ENCODE data around the gene METTL26.

Gene METTL26

GRCh38 chr16:678858-679813 lies 43.0 kb upstream of the METTL26 start:
- Histone ChIP-seq H3K4me1 (ENCODE audit: insufficient read depth, low read length) (peaks cover 16% of the 10 kb centered on the region), H2AFZ (ENCODE audit: low read depth, low read length) (no peak overlapping the region), H3K27me3 (ENCODE audit: insufficient read depth, low read length) (no peaks in the 10 kb centered on the region), H3K4me3 (ENCODE audit: low read length) (peak overlapping the region; percentile 26), H3K9me3 (ENCODE audit: low read length) (no peaks in the 10 kb centered on the region), H3K36me3 (ENCODE audit: insufficient read depth, low read length) (peaks cover 30% of the 10 kb centered on the region)

GRCh38 chr16:678209-678857 lies 42.2 kb upstream of the METTL26 start:
- H3K27me3 ChIP-seq (ENCODE audit: insufficient read depth, low read length) = no peaks in the 10 kb centered on the region

GRCh38 chr16:677316-678190 lies 41.4 kb upstream of the METTL26 start:
- Histone ChIP-seq H3K36me3 (ENCODE audit: insufficient read depth, low read length) (peaks cover 33% of the 10 kb centered on the region), H2AFZ (ENCODE audit: low read depth, low read length) (no peak overlapping the region), H3K9me3 (ENCODE audit: low read length) (no peaks in the 10 kb centered on the region), H3K4me3 (ENCODE audit: low read length) (no peak overlapping the region), H3K27me3 (ENCODE audit: insufficient read depth, low read length) (no peaks in the 10 kb centered on the region), H3K4me1 (ENCODE audit: insufficient read depth, low read length) (peaks cover 14% of the 10 kb centered on the region)

More at GRCh38 chr16:678209-678857, 42.2 kb upstream of the METTL26 start:
- Histone ChIP-seq H3K4me3 (ENCODE audit: low read length) (no peak overlapping the region), H3K9me3 (ENCODE audit: low read length) (no peaks in the 10 kb centered on the region), H3K36me3 (ENCODE audit: insufficient read depth, low read length) (peaks cover 33% of the 10 kb centered on the region), H2AFZ (ENCODE audit: low read depth, low read length) (no peak overlapping the region), H3K4me1 (ENCODE audit: insufficient read depth, low read length) (peaks cover 15% of the 10 kb centered on the region)

GRCh38 chr16:676913-677312 lies 40.8 kb upstream of the METTL26 start:
- no peaks in the 10 kb centered on the region for H3K27me3 ChIP-seq (ENCODE audit: insufficient read depth, low read length)
- peaks cover 33% of the 10 kb centered on the region for H3K36me3 ChIP-seq (ENCODE audit: insufficient read depth, low read length)
- no peak overlapping the region for H2AFZ ChIP-seq (ENCODE audit: low read depth, low read length)
- no peaks in the 10 kb centered on the region for H3K9me3 ChIP-seq (ENCODE audit: low read length)
- H3K4me3 ChIP-seq (ENCODE audit: low read length) = no peak overlapping the region
- peaks cover 12% of the 10 kb centered on the region for H3K4me1 ChIP-seq (ENCODE audit: insufficient read depth, low read length)

GRCh38 chr16:676565-676902 lies 40.4 kb upstream of the METTL26 start:
- Histone ChIP-seq H3K27me3 (ENCODE audit: insufficient read depth, low read length) (no peaks in the 10 kb centered on the region), H3K4me1 (ENCODE audit: insufficient read depth, low read length) (peaks cover 8% of the 10 kb centered on the region), H2AFZ (ENCODE audit: low read depth, low read length) (no peak overlapping the region), H3K4me3 (ENCODE audit: low read length) (no peak overlapping the region), H3K9me3 (ENCODE audit: low read length) (no peaks in the 10 kb centered on the region), H3K36me3 (ENCODE audit: insufficient read depth, low read length) (peaks cover 32% of the 10 kb centered on the region)

GRCh38 chr16:675884-676564 lies 39.9 kb upstream of the METTL26 start:
- H3K9me3 ChIP-seq (ENCODE audit: low read length) = no peaks in the 10 kb centered on the region
- no peak overlapping the region for H3K4me3 ChIP-seq (ENCODE audit: low read length)

GRCh38 chr16:674968-675883 lies 39.1 kb upstream of the METTL26 start, which contains the start of gene RHBDL1:
TSS of gene RHBDL1 (plus strand) at chr16:675671. CDS start at chr16:675791, 120 bp downstream.
- Histone ChIP-seq H3K4me3 (ENCODE audit: low read length) (no peak within 1 kb of the TSS), H3K27me3 (ENCODE audit: insufficient read depth, low read length) (no peaks in the 10 kb centered on the region), H3K4me1 (ENCODE audit: insufficient read depth, low read length) (no peaks in the 10 kb centered on the region), H3K36me3 (ENCODE audit: insufficient read depth, low read length) (peaks cover 42% of the 10 kb centered on the region), H3K9me3 (ENCODE audit: low read length) (no peaks in the 10 kb centered on the region), H2AFZ (ENCODE audit: low read depth, low read length) (no peak within 1 kb of the TSS)

More at GRCh38 chr16:675884-676564, 39.9 kb upstream of the METTL26 start:
- H3K36me3 ChIP-seq (ENCODE audit: insufficient read depth, low read length) = peaks cover 34% of the 10 kb centered on the region
- H3K27me3 ChIP-seq (ENCODE audit: insufficient read depth, low read length) = no peaks in the 10 kb centered on the region
- no peak overlapping the region for H2AFZ ChIP-seq (ENCODE audit: low read depth, low read length)
- peaks cover 3% of the 10 kb centered on the region for H3K4me1 ChIP-seq (ENCODE audit: insufficient read depth, low read length)

GRCh38 chr16:674214-674881 lies 38.2 kb upstream of the METTL26 start:
- no peaks in the 10 kb centered on the region for H3K27me3 ChIP-seq (ENCODE audit: insufficient read depth, low read length)

GRCh38 chr16:673399-673991 lies 37.4 kb upstream of the METTL26 start:
- Histone ChIP-seq H3K4me3 (ENCODE audit: low read length) (no peak overlapping the region), H3K27me3 (ENCODE audit: insufficient read depth, low read length) (no peaks in the 10 kb centered on the region), H3K9me3 (ENCODE audit: low read length) (no peaks in the 10 kb centered on the region), H3K4me1 (ENCODE audit: insufficient read depth, low read length) (peaks cover 8% of the 10 kb centered on the region), H3K36me3 (ENCODE audit: insufficient read depth, low read length) (peaks cover 52% of the 10 kb centered on the region), H2AFZ (ENCODE audit: low read depth, low read length) (no peak overlapping the region)

More at GRCh38 chr16:674214-674881, 38.2 kb upstream of the METTL26 start:
- H3K36me3 ChIP-seq (ENCODE audit: insufficient read depth, low read length) = peaks cover 50% of the 10 kb centered on the region
- no peak overlapping the region for H3K4me3 ChIP-seq (ENCODE audit: low read length)
- H3K4me1 ChIP-seq (ENCODE audit: insufficient read depth, low read length) = no peaks in the 10 kb centered on the region
- no peaks in the 10 kb centered on the region for H3K9me3 ChIP-seq (ENCODE audit: low read length)
- no peak overlapping the region for H2AFZ ChIP-seq (ENCODE audit: low read depth, low read length)

GRCh38 chr16:672851-673250 lies 36.7 kb upstream of the METTL26 start:
- Histone ChIP-seq H3K4me3 (ENCODE audit: low read length) (no peak overlapping the region), H2AFZ (ENCODE audit: low read depth, low read length) (no peak overlapping the region), H3K4me1 (ENCODE audit: insufficient read depth, low read length) (peaks cover 8% of the 10 kb centered on the region), H3K36me3 (ENCODE audit: insufficient read depth, low read length) (peaks cover 52% of the 10 kb centered on the region), H3K27me3 (ENCODE audit: insufficient read depth, low read length) (no peaks in the 10 kb centered on the region), H3K9me3 (ENCODE audit: low read length) (no peaks in the 10 kb centered on the region)

- H3K36me3 ChIP-seq (ENCODE audit: insufficient read depth, low read length) = peaks cover 52% of the 10 kb centered on the region
- H3K9me3 ChIP-seq (ENCODE audit: low read length) = no peaks in the 10 kb centered on the region
- H2AFZ ChIP-seq (ENCODE audit: low read depth, low read length) = no peak overlapping the region
- peaks cover 10% of the 10 kb centered on the region for H3K4me1 ChIP-seq (ENCODE audit: insufficient read depth, low read length)
- H3K4me3 ChIP-seq (ENCODE audit: low read length) = no peak overlapping the region
- no peaks in the 10 kb centered on the region for H3K27me3 ChIP-seq (ENCODE audit: insufficient read depth, low read length)
Observed at GRCh38 chr16:672371-672770, 36.3 kb upstream of the METTL26 start.
